K562 (cell line): ENCODE results near the gene IL15RA. TPM values are rescaled to one million over a fixed set of nuclear protein-coding genes. Genes with fewer than 3 reads are reported as not detected.

Source experiments
- ATAC-seq: fragments of 200-7000 bp; cut with Tn5 transposase; 3 replicates; pipeline ENCODE4 v1.9.1; 2020; ENCODE audit warnings: moderate library complexity
- BruUV-seq: library from RNA; stranded (reverse); fragments of 400-500 nt; replicated peaks from 2 replicates; lab custom pipeline; 2021; lab: Mats Ljungman, UMichigan
- CTCF ChIA-PET: fragments of 300-600 bp; formaldehyde crosslinking; extraction: SDS; loops from one replicate; lab custom pipeline; 2021; ENCODE audit warnings: low intra/inter-chr PET ratio; lab: Yijun Ruan, JAX
- POLR2A ChIA-PET: fragments of 300-600, 350-650 bp; sonication (Branson Sonifier 250); formaldehyde crosslinking; extraction: SDS; loops from one replicate; lab custom pipeline; 2021; ENCODE audit warnings: antibody characterized with exemption, inconsistent platforms; lab: Yijun Ruan, JAX
- DNase-seq, 4 experiments: peaks; one replicate each; pipeline versions ENCODE4 v3.0.0 to v3.0.0-alpha.2; 2011 to 2018; ENCODE audit warnings: low spot score in 3 of 4, mixed read lengths in 3 of 4; ENCODE audit errors: extremely low read depth in 1 of 4
- FAIRE-seq: peaks from 2 replicates; lab custom pipeline; 2011; peaks lifted over from hg19 to GRCh38; lab: Jason Lieb, UNC
- H2AFZ ChIP-seq: 2 replicates; pipeline ENCODE4 v1.6.0; 2011; ENCODE audit warnings: low read depth, low read length, control low read depth, inconsistent platforms
- H3K27ac ChIP-seq: fragments of 200-600 bp; 3 replicates; pipeline ENCODE4 v1.8.0; 2011; ENCODE audit warnings: low read depth, mild to moderate bottlenecking, control low read depth, inconsistent platforms, low read length, moderate library complexity, mixed read lengths; ENCODE audit errors: extremely low read depth
- H3K27me3 ChIP-seq, 2 experiments: fragments of 300-600 bp in 1 of 2; 2 replicates in 1 of 2; 3 replicates in 1 of 2; pipeline versions ENCODE4 v1.6.0 to v1.8.0; 2011; ENCODE audit warnings: inconsistent platforms in 2 of 2, low read length in 2 of 2, mild to moderate bottlenecking in 1 of 2, mixed read lengths in 1 of 2, moderate library complexity in 1 of 2; ENCODE audit not compliant: control insufficient read depth in 2 of 2, insufficient read depth in 2 of 2
- H3K36me3 ChIP-seq: fragments of 300-600 bp; 3 replicates; pipeline ENCODE4 v1.8.0; 2011; ENCODE audit warnings: mild to moderate bottlenecking, low read length, inconsistent platforms; ENCODE audit not compliant: control insufficient read depth, insufficient read depth
- H3K4me1 ChIP-seq, 2 experiments: fragments of 200-600 bp in 1 of 2; replicated peaks in 1 of 2; 2 replicates in 1 of 2; 3 replicates in 1 of 2; pipeline versions ENCODE4 v1.5.1 to v1.8.0; 2011; ENCODE audit warnings: inconsistent platforms in 2 of 2, low read length in 2 of 2, mild to moderate bottlenecking in 1 of 2, mixed read lengths in 1 of 2, moderate library complexity in 1 of 2; ENCODE audit not compliant: control insufficient read depth in 2 of 2, insufficient read depth in 2 of 2
- H3K4me2 ChIP-seq: 2 replicates; pipeline ENCODE4 v1.6.1; 2011; ENCODE audit warnings: low read length, control low read depth, inconsistent platforms, mixed read lengths; ENCODE audit not compliant: insufficient read depth
- H3K4me3 ChIP-seq: fragments of 200-600 bp; sonication (generic), shearing (Covaris generic); 2 replicates; pipeline ENCODE4 v1.5.1; 2016; ENCODE audit warnings: control low read depth, inconsistent platforms
- H3K79me2 ChIP-seq: fragments of 200-600 bp; 3 replicates; pipeline ENCODE4 v1.8.0; 2011; ENCODE audit warnings: low read length, inconsistent platforms; ENCODE audit not compliant: control insufficient read depth, insufficient read depth
- H3K9ac ChIP-seq, 2 experiments: 2 replicates each; pipeline versions ENCODE4 v1.6.0 to v1.6.1; 2011; ENCODE audit warnings: low read depth in 2 of 2, low read length in 2 of 2, control low read depth in 1 of 2, inconsistent platforms in 1 of 2, mild to moderate bottlenecking in 1 of 2, mixed read lengths in 1 of 2; ENCODE audit not compliant: insufficient read depth in 1 of 2
- H3K9me1 ChIP-seq: one replicate; pipeline ENCODE4 v1.6.0; 2011; ENCODE audit warnings: inconsistent platforms, mild to moderate bottlenecking, low read length, moderate library complexity; ENCODE audit not compliant: control insufficient read depth, insufficient read depth
- H3K9me3 ChIP-seq: replicated peaks from 2 replicates; pipeline ENCODE4 v1.5.1; 2011; ENCODE audit warnings: low read depth, low read length, inconsistent platforms; ENCODE audit not compliant: control insufficient read depth, insufficient read depth
- H4K20me1 ChIP-seq: replicated peaks from 2 replicates; pipeline ENCODE4 v1.6.1; 2011; ENCODE audit warnings: low read length, inconsistent platforms, mixed read lengths; ENCODE audit not compliant: control insufficient read depth, insufficient read depth
- HDAC2 ChIP-seq: fragments of 450-650 bp; IDR thresholded peaks from 2 replicates; pipeline ENCODE4 v1.6.1; 2016; ENCODE audit warnings: mild to moderate bottlenecking
- MAFF ChIP-seq: IDR thresholded peaks from 2 replicates; pipeline ENCODE4 v1.6.1; 2012; ENCODE audit warnings: low read length, improper control_type of control experiment
- MIER1 ChIP-seq: fragments of 450-650 bp; IDR thresholded peaks from 2 replicates; pipeline ENCODE4 v1.6.1; 2016; ENCODE audit warnings: antibody characterized with exemption, mild to moderate bottlenecking, low read depth
- TAF1 ChIP-seq: IDR thresholded peaks from 2 replicates; pipeline ENCODE4 v1.6.1; 2011; ENCODE audit warnings: mild to moderate bottlenecking, low read length, moderate library complexity; ENCODE audit not compliant: insufficient read depth, control insufficient read depth, severe bottlenecking; ENCODE audit errors: extremely low read depth
- TBP ChIP-seq: optimal IDR thresholded peaks from 2 replicates; pipeline ENCODE3; 2011; ENCODE audit warnings: low read depth, low read length, improper control_type of control experiment
- YY1 ChIP-seq, 3 experiments: IDR thresholded peaks; 2 replicates each; pipeline ENCODE4 v1.6.1; 2011; ENCODE audit warnings: low read length in 2 of 3, mild to moderate bottlenecking in 2 of 3, moderate library complexity in 2 of 3, borderline replicate concordance in 1 of 3, control low read depth in 1 of 3, low read depth in 1 of 3; ENCODE audit not compliant: insufficient read depth in 3 of 3, insufficient replicate concordance in 2 of 3, control insufficient read depth in 1 of 3, insufficient read length in 1 of 3; ENCODE audit errors: extremely low read depth in 1 of 3
- ZNF232 ChIP-seq: sonication (generic); formaldehyde crosslinking; IDR thresholded peaks from 2 replicates; pipeline ENCODE4 v1.8.0; 2022; ENCODE audit warnings: mild to moderate bottlenecking, missing genetic modification reagents
- ZNF444 ChIP-seq: fragments of 250-450 bp; sonication (Bioruptor Pico); IDR thresholded peaks from 2 replicates; pipeline ENCODE4 v1.4.0; 2020; ENCODE audit warnings: mild to moderate bottlenecking, moderate library complexity
- ZNF584 ChIP-seq: fragments of 200-800 bp; sonication (Bioruptor generic); IDR thresholded peaks from 2 replicates; pipeline ENCODE4 v1.6.1; 2016; ENCODE audit warnings: low read depth, mild to moderate bottlenecking, missing genetic modification characterization, missing compliant biosample characterization
- ZNF830 ChIP-seq: fragments of 250-450 bp; sonication (Bioruptor Pico); IDR thresholded peaks from 2 replicates; pipeline ENCODE4 v1.5.0; 2021; ENCODE audit warnings: mild to moderate bottlenecking
- WGBS: fragments of 100-300 bp; shearing (Covaris generic); methylation state at CpG from one replicate; pipeline ENCODE4 v1.1.6; 2016; ENCODE audit warnings: low coverage, mixed read lengths; ENCODE audit not compliant: insufficient coverage; ENCODE audit errors: missing lambda C conversion rate; 5-methylcytosine and 5-hydroxymethylcytosine counted together
- in situ Hi-C: fragments of 300-500 bp; cut with MboI; formaldehyde crosslinking; loops from 4 replicates; pipeline ENCODE4 v1.15.0; 2018; ENCODE audit warnings: inconsistent platforms, mixed read lengths
- intact Hi-C: fragments of 100-400 bp; cut with micrococcal nuclease; formaldehyde crosslinking; loops from 2 replicates; pipeline ENCODE4 v1.14.2; 2022
- polyA plus RNA-seq, 8 experiments: library from polyadenylated mRNA; depleted of rRNA in 4 of 8; stranded (reverse) in 5 of 8; unstranded in 3 of 8; fragments of >200 nt; fragmentation: Nextera tagmentation in 2 of 8; fragmentation: Illumina TruSeq in 1 of 8; extraction: Ambion mirVana in 2 of 8; extraction: Trizol in 1 of 8; gene quantifications; 2 replicates each; pipeline versions ENCODE4 v1.2.1 to v1.2.3, GENCODE V29; 2011 to 2014; ENCODE audit warnings: inconsistent platforms in 1 of 8, missing spikeins in 1 of 8
- total RNA-seq, 7 experiments: library from RNA; depleted of rRNA in 6 of 7; stranded (reverse); fragments of >200 nt in 6 of 7; fragmentation: Illumina TruSeq in 2 of 7; extraction: Trizol in 2 of 7; gene quantifications; 2 replicates each; pipeline versions ENCODE4 v1.2.1 to v1.2.3, GENCODE V29; 2011 to 2021; ENCODE audit warnings: low replicate concordance in 1 of 7

The IL15RA gene
- total and polyA plus RNA-seq, 9 of the 15 experiments (the other 6 are each of a cell fraction or from before 2014, with no cell fraction given) = 1.2 to 11.7 (median 8.0) TPM

GRCh38 chr10:5945190-5945509, 32.2 kb downstream of the IL15RA start:
- H3K36me3 ChIP-seq = no peaks in the 10 kb centered on the region
- no peaks in the 10 kb centered on the region for H3K27me3 ChIP-seq
- ATAC-seq (no peak), FAIRE-seq (no peak), DNase-seq (no peak)
- no peak for TF ChIP-seq MIER1
- no peak for TF ChIP-seq TAF1
- no peaks in the 10 kb centered on the region for H3K9me1 ChIP-seq
- 0 out of 4 replicates have a peak overlapping the region, but pooled peaks of 1 of the 2 experiments have one; percentile 42 for H3K9ac ChIP-seq
- ChIA-PET CTCF (interaction anchor here (0.7 kb wide), 1 partner anchor 17 kb away, joined by 4 read pairs; no protein-coding TSS in a partner anchor), POLR2A (no interaction called here)
- no peaks in the 10 kb centered on the region for H3K79me2 ChIP-seq
- H4K20me1 ChIP-seq = no peaks in the 10 kb centered on the region
- no peak overlapping the region for H2AFZ ChIP-seq
- in situ Hi-C loops = loop anchor here (5.0 to 25.0 kb wide), 2 partner anchors 142 to 442 kb away; partner anchors contain the start of gene RBM17
- H3K4me3 ChIP-seq = no peak overlapping the region
- intact Hi-C loops = loop anchor here (5.0 kb wide), 1 partner anchor 67 kb away; no protein-coding TSS in a partner anchor
- H3K4me2 ChIP-seq = no peak overlapping the region
- WGBS = 69% methylated on average over 9 of the region's 9 CpGs
- H3K27ac ChIP-seq = no peak overlapping the region
- no TSS peak for BruUV-seq
- H3K9me3 ChIP-seq = no peaks in the 10 kb centered on the region
- H3K4me1 ChIP-seq = peaks cover 26 to 43% of the 10 kb centered on the region in 2 experiments; a peak in 4 of 5 replicates

- H3K9ac ChIP-seq = no peak overlapping the region; a peak in 1 of 4 replicates
- ChIA-PET POLR2A (interaction anchor here (0.9 to 1.0 kb wide), 2 partner anchors 9 to 10 kb away, joined by 3 to 4 read pairs; no protein-coding TSS in a partner anchor), CTCF (no interaction called here)
- intact Hi-C loops (loop anchor here (5.0 kb wide), 1 partner anchor 68 kb away; no protein-coding TSS in a partner anchor), in situ Hi-C loops (loop anchor here (5.0 to 25.0 kb wide), 2 partner anchors 143 to 443 kb away; partner anchors contain the start of gene RBM17)
- H3K4me1 ChIP-seq = peaks cover 26 to 44% of the 10 kb centered on the region in 2 experiments; a peak in 4 of 5 replicates
- no peaks in the 10 kb centered on the region for H3K79me2 ChIP-seq
- 60% methylated on average over 7 of the region's 7 CpGs for WGBS
- ATAC-seq (no peak), DNase-seq (no peak), FAIRE-seq (no peak)
- no peak overlapping the region for H3K4me3 ChIP-seq
- no peaks in the 10 kb centered on the region for H3K36me3 ChIP-seq
- no peaks in the 10 kb centered on the region for H4K20me1 ChIP-seq
- no peaks in the 10 kb centered on the region for H3K9me1 ChIP-seq
- H3K27ac ChIP-seq = no peak overlapping the region
- no peaks in the 10 kb centered on the region for H3K27me3 ChIP-seq
- H2AFZ ChIP-seq = peak overlapping the region; percentile 17; the same call in 1 of the 2 replicates
- no peaks in the 10 kb centered on the region for H3K9me3 ChIP-seq
- no peak overlapping the region for H3K4me2 ChIP-seq
- no TSS peak for BruUV-seq
- no peak for TF ChIP-seq MAFF
- no peak for TF ChIP-seq ZNF444 (CRISPR knock-in tag)
- TF ChIP-seq ZNF830 = no peak
- TF ChIP-seq ZNF232 (CRISPR knock-in tag) = no peak
- no peak for TF ChIP-seq ZNF584
- no peak for TF ChIP-seq TBP
- no peak for TF ChIP-seq HDAC2
- TF ChIP-seq YY1 (IDR thresholded peaks at IDR 0.05; ENCODE audit: borderline replicate concordance in 1 of 3, control insufficient read depth in 1 of 3, extremely low read depth in 1 of 3, insufficient read depth in 3 of 3, insufficient read length in 1 of 3, insufficient replicate concordance in 2 of 3, low read depth in 1 of 3, low read length in 2 of 3) = peak in 1 of 3 experiments; percentile 12
Observed at GRCh38 chr10:5944389-5945189, 32.8 kb downstream of the IL15RA start.
